H9 (cell line): Measurements from ENCODE around the gene OR6K2. TPM values are rescaled to one million over a fixed set of nuclear protein-coding genes. Genes with fewer than 3 reads are reported as not detected.

Experiments
- DNase-seq: peaks from one replicate; pipeline ENCODE4 v3.0.0-alpha.2; 2017
- H2AFZ ChIP-seq: one replicate; pipeline ENCODE4 v1.6.1; 2013; ENCODE audit warnings: mild to moderate bottlenecking, low read length, control low read depth, moderate library complexity
- H2AK5ac ChIP-seq: 2 replicates; pipeline ENCODE4 v1.6.1; 2013; ENCODE audit warnings: low read length, control low read depth, mixed read lengths; ENCODE audit not compliant: insufficient read length
- H2BK120ac ChIP-seq: one replicate; pipeline ENCODE4 v1.6.1; 2013; ENCODE audit warnings: low read depth, mild to moderate bottlenecking, low read length, control low read depth, inconsistent platforms; ENCODE audit not compliant: poor library complexity, severe bottlenecking
- H2BK12ac ChIP-seq: 2 replicates; pipeline ENCODE4 v1.6.1; 2013; ENCODE audit warnings: low read length, control low read depth, mixed read lengths, low read depth; ENCODE audit not compliant: insufficient read length
- H2BK15ac ChIP-seq: 2 replicates; pipeline ENCODE4 v1.6.1; 2013; ENCODE audit warnings: low read depth, low read length, control low read depth
- H2BK20ac ChIP-seq: one replicate; pipeline ENCODE4 v1.6.1; 2013; ENCODE audit warnings: low read depth, mild to moderate bottlenecking, low read length, control low read depth, inconsistent platforms; ENCODE audit not compliant: poor library complexity, severe bottlenecking
- H2BK5ac ChIP-seq: 2 replicates; pipeline ENCODE4 v1.6.1; 2013; ENCODE audit warnings: low read length, control low read depth, mixed read lengths; ENCODE audit not compliant: insufficient read length
- H3K14ac ChIP-seq: 2 replicates; pipeline ENCODE4 v1.6.1; 2013; ENCODE audit warnings: low read length, control low read depth; ENCODE audit not compliant: insufficient read depth
- H3K18ac ChIP-seq: 2 replicates; pipeline ENCODE4 v1.6.1; 2013; ENCODE audit warnings: low read depth, mild to moderate bottlenecking, mixed read lengths, low read length, control low read depth; ENCODE audit not compliant: insufficient read length
- H3K23ac ChIP-seq: 2 replicates; pipeline ENCODE4 v1.6.1; 2013; ENCODE audit warnings: low read length, control low read depth, mixed read lengths, low read depth; ENCODE audit not compliant: insufficient read length
- H3K23me2 ChIP-seq: 2 replicates; pipeline ENCODE4 v1.6.1; 2013; ENCODE audit warnings: low read depth, mild to moderate bottlenecking, mixed read lengths, low read length, control low read depth; ENCODE audit not compliant: insufficient read length, poor library complexity, severe bottlenecking
- H3K27ac ChIP-seq: 2 replicates; pipeline ENCODE4 v1.5.1; 2013; ENCODE audit warnings: low read length, control low read depth, mixed read lengths, low read depth; ENCODE audit not compliant: insufficient read length
- H3K27me3 ChIP-seq: 2 replicates; pipeline ENCODE4 v1.6.1; 2013; ENCODE audit warnings: low read length, control low read depth, inconsistent platforms; ENCODE audit not compliant: insufficient read depth
- H3K4ac ChIP-seq: 2 replicates; pipeline ENCODE4 v1.6.1; 2013; ENCODE audit warnings: low read depth, mild to moderate bottlenecking, control low read depth, inconsistent platforms, low read length, moderate library complexity
- H3K4me1 ChIP-seq: 2 replicates; pipeline ENCODE4 v1.6.1; 2013; ENCODE audit warnings: low read length, control low read depth, inconsistent platforms; ENCODE audit not compliant: insufficient read depth
- H3K4me2 ChIP-seq: 2 replicates; pipeline ENCODE4 v1.6.1; 2013; ENCODE audit warnings: low read length, control low read depth, mixed read lengths; ENCODE audit not compliant: insufficient read length, insufficient read depth
- H3K56ac ChIP-seq: 2 replicates; pipeline ENCODE4 v1.6.1; 2013; ENCODE audit warnings: low read depth, mild to moderate bottlenecking, mixed read lengths, low read length, control low read depth; ENCODE audit not compliant: insufficient read length
- H3K79me1 ChIP-seq: 2 replicates; pipeline ENCODE4 v1.6.1; 2013; ENCODE audit warnings: low read depth, mild to moderate bottlenecking, moderate library complexity, low read length, control low read depth, inconsistent platforms; ENCODE audit not compliant: insufficient read depth, poor library complexity, severe bottlenecking
- H3K79me2 ChIP-seq: 2 replicates; pipeline ENCODE4 v1.6.1; 2013; ENCODE audit warnings: low read length, control low read depth, inconsistent platforms; ENCODE audit not compliant: insufficient read depth
- H3K9ac ChIP-seq: 2 replicates; pipeline ENCODE4 v1.6.1; 2013; ENCODE audit warnings: low read length, control low read depth, mixed read lengths; ENCODE audit not compliant: insufficient read length; ENCODE audit errors: extremely low read depth
- H3K9me3 ChIP-seq: one replicate; pipeline ENCODE4 v1.6.1; 2013; ENCODE audit warnings: low read depth, low read length, inconsistent platforms; ENCODE audit not compliant: control insufficient read depth
- H3T11ph ChIP-seq: one replicate; pipeline ENCODE4 v1.6.1; 2013; ENCODE audit warnings: mild to moderate bottlenecking, low read length, control low read depth, inconsistent platforms
- H4K20me1 ChIP-seq: one replicate; pipeline ENCODE4 v1.6.1; 2013; ENCODE audit not compliant: control insufficient read depth, insufficient read length, insufficient read depth
- H4K5ac ChIP-seq: 2 replicates; pipeline ENCODE4 v1.6.1; 2013; ENCODE audit warnings: low read depth, mild to moderate bottlenecking, mixed read lengths, low read length, control low read depth; ENCODE audit not compliant: insufficient read length
- H4K8ac ChIP-seq: replicated peaks from 2 replicates; pipeline ENCODE4 v1.6.1; 2013; ENCODE audit warnings: low read length, control low read depth, mixed read lengths, low read depth; ENCODE audit not compliant: insufficient read length
- H4K91ac ChIP-seq: 2 replicates; pipeline ENCODE4 v1.6.1; 2013; ENCODE audit warnings: low read depth, mild to moderate bottlenecking, moderate library complexity, mixed read lengths, low read length, control low read depth; ENCODE audit not compliant: insufficient read length
- H3K27ac Mint-ChIP-seq, 3 experiments: 2 replicates in 2 of 3; 3 replicates in 1 of 3; pipeline ENCODE4 v1.8.0; 2020 to 2021; ENCODE audit warnings: mixed read lengths in 3 of 3, mild to moderate bottlenecking in 1 of 3, moderate library complexity in 1 of 3
- H3K27me3 Mint-ChIP-seq: 2 replicates; pipeline ENCODE4 v1.8.0; 2021; ENCODE audit warnings: low read depth, mild to moderate bottlenecking, moderate library complexity, mixed read lengths
- H3K36me3 Mint-ChIP-seq, 3 experiments: 2 replicates in 2 of 3; 3 replicates in 1 of 3; pipeline ENCODE4 v1.8.0; 2020 to 2021; ENCODE audit warnings: low read depth in 3 of 3, mixed read lengths in 3 of 3; ENCODE audit not compliant: insufficient read depth in 1 of 3
- H3K4me1 Mint-ChIP-seq, 2 experiments: 2 replicates each; pipeline ENCODE4 v1.8.0; 2020; ENCODE audit warnings: mixed read lengths in 2 of 2
- H3K4me3 Mint-ChIP-seq, 2 experiments: 2 replicates in 1 of 2; 3 replicates in 1 of 2; pipeline ENCODE4 v1.8.0; 2020 to 2021; ENCODE audit warnings: mild to moderate bottlenecking in 2 of 2, mixed read lengths in 2 of 2, moderate library complexity in 1 of 2
- H3K9me3 Mint-ChIP-seq, 2 experiments: 2 replicates in 1 of 2; 3 replicates in 1 of 2; pipeline ENCODE4 v1.8.0; 2020; ENCODE audit warnings: mild to moderate bottlenecking in 2 of 2, mixed read lengths in 2 of 2, moderate library complexity in 1 of 2
- WGBS: extraction: QIAGEN DNeasy Blood & Tissue Kit; methylation state at CpG from one replicate; pipeline ENCODE4 v1.1.7; 2013; ENCODE audit warnings: missing lambda C conversion rate, low lambda C conversion rate, mixed read lengths; ENCODE audit not compliant: insufficient read length; ENCODE audit errors: extremely low coverage; 5-methylcytosine and 5-hydroxymethylcytosine counted together
- total RNA-seq: library from RNA; stranded (reverse); gene quantifications from 2 replicates; pipeline ENCODE4 v1.2.1, GENCODE V29; 2021
- TF ChIP-seq, protein P1 (sequence below): fragments of 200-600 bp; sonication (generic); conservative IDR thresholded peaks from 3 replicates; pipeline ENCODE4 v1.8.0; 2021; ENCODE audit warnings: antibody characterized with exemption, mild to moderate bottlenecking

Gene OR6K2
- total RNA-seq, 1 experiment from 2014 or later = not detected

DNA sequence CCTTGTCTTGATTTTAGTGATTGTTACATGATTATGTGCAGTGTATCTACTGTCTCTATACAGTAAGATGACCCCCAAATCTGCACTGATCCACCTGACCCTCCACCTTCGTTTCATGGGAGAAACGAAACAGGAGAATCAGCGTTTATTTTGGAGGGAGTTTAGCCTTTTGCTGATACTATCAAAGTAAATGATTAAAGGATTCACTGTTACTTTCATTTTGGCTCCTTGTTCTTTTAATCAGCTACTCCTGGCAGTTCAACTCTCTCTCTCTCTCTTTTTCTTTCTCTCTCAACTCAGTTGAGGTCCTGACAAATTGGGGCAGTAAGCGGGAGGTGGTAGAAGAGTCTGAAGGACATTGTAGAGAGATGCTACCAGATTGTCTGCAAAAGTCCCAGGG, 30.0 kb upstream of the OR6K2 start:
- H3K18ac ChIP-seq = no peak overlapping the region
- no peak overlapping the region for H2BK15ac ChIP-seq
- no peak overlapping the region for H3K14ac ChIP-seq
- H2BK12ac ChIP-seq = no peak overlapping the region
- no peak overlapping the region for H4K5ac ChIP-seq
- H4K20me1 ChIP-seq = no peaks in the 10 kb centered on the region
- H3K56ac ChIP-seq = no peak overlapping the region
- H3K9me3 ChIP-seq = no peaks in the 10 kb centered on the region
- H2BK20ac ChIP-seq = no peak overlapping the region
- Mint-ChIP-seq H3K27ac (no peak overlapping the region), H3K4me1 (no peaks in the 10 kb centered on the region), H3K36me3 (no peaks in the 10 kb centered on the region), H3K27me3 (no peaks in the 10 kb centered on the region; the same call in 1 of the 2 replicates), H3K4me3 (no peak overlapping the region), H3K9me3 (no peaks in the 10 kb centered on the region)
- H4K8ac ChIP-seq = no peak overlapping the region
- H2BK5ac ChIP-seq = no peak overlapping the region
- no peak overlapping the region for H2BK120ac ChIP-seq
- H3K79me1 ChIP-seq = no peaks in the 10 kb centered on the region
- no peak overlapping the region for H4K91ac ChIP-seq
- no peak overlapping the region for H3K23ac ChIP-seq
- no peak overlapping the region for H2AFZ ChIP-seq
- no CpG with 5 or more reads among the region's 4 CpGs for WGBS
- H3K4me2 ChIP-seq = no peak overlapping the region
- DNase-seq = no peak
- no peak overlapping the region for H3K4ac ChIP-seq
- no peak overlapping the region for H2AK5ac ChIP-seq
- TF ChIP-seq, protein P1, sequence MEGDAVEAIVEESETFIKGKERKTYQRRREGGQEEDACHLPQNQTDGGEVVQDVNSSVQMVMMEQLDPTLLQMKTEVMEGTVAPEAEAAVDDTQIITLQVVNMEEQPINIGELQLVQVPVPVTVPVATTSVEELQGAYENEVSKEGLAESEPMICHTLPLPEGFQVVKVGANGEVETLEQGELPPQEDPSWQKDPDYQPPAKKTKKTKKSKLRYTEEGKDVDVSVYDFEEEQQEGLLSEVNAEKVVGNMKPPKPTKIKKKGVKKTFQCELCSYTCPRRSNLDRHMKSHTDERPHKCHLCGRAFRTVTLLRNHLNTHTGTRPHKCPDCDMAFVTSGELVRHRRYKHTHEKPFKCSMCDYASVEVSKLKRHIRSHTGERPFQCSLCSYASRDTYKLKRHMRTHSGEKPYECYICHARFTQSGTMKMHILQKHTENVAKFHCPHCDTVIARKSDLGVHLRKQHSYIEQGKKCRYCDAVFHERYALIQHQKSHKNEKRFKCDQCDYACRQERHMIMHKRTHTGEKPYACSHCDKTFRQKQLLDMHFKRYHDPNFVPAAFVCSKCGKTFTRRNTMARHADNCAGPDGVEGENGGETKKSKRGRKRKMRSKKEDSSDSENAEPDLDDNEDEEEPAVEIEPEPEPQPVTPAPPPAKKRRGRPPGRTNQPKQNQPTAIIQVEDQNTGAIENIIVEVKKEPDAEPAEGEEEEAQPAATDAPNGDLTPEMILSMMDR = no peak
- H3K9ac ChIP-seq = no peak overlapping the region
- no peaks in the 10 kb centered on the region for H3K79me2 ChIP-seq
- H3K27me3 ChIP-seq = no peaks in the 10 kb centered on the region
- no peak overlapping the region for H3T11ph ChIP-seq
- no peaks in the 10 kb centered on the region for H3K4me1 ChIP-seq
- H3K27ac ChIP-seq = no peak overlapping the region
- no peaks in the 10 kb centered on the region for H3K23me2 ChIP-seq
